Vagina (tissue), 2 donors: ENCODE results near the gene ANKS1B.

ENCODE experiments used
- CTCF ChIP-seq, 3 experiments: fragments of 450-650 bp in 2 of 3; fragments of 200-600 bp in 1 of 3; sonication (generic) in 1 of 3; IDR thresholded peaks; one replicate each; pipeline ENCODE4 v1.5.1; 2017 to 2019; ENCODE audit warnings: antibody characterized with exemption in 3 of 3, mild to moderate bottlenecking in 2 of 3, moderate library complexity in 2 of 3
- POLR2AphosphoS5 ChIP-seq, 2 donors: sonication (generic); formaldehyde crosslinking; IDR thresholded peaks; one replicate each; pipeline ENCODE4 v1.9.0; 2017; ENCODE audit warnings: antibody characterized with exemption in 2 of 2, mild to moderate bottlenecking in 2 of 2, low read depth in 1 of 2; ENCODE audit not compliant: insufficient read depth in 1 of 2

GRCh38 chr12:98935847-98936246, 1048.9 kb downstream of the ANKS1B start:
- TF ChIP-seq CTCF (IDR thresholded peaks at IDR 0.05) (no peak), POLR2AphosphoS5 (IDR thresholded peaks at IDR 0.05; ENCODE audit: insufficient read depth in 1 of 2, low read depth in 1 of 2) (no peak)
